Breast epithelium (tissue), 3 donors: ENCODE data around the gene RBBP8NL.

Source experiments
- POLR2A ChIP-seq: fragments of 450-650 bp; IDR thresholded peaks from one replicate; pipeline ENCODE4 v1.6.1; 2016; ENCODE audit warnings: antibody characterized with exemption, mild to moderate bottlenecking, moderate library complexity
- TF ChIP-seq, protein P1 (sequence below), 3 donors: fragments of 450-650 bp; IDR thresholded peaks; one replicate each; pipeline ENCODE4 v1.5.1; 2016 to 2017; ENCODE audit warnings: antibody characterized with exemption in 3 of 3, mild to moderate bottlenecking in 3 of 3, moderate library complexity in 3 of 3

DNA sequence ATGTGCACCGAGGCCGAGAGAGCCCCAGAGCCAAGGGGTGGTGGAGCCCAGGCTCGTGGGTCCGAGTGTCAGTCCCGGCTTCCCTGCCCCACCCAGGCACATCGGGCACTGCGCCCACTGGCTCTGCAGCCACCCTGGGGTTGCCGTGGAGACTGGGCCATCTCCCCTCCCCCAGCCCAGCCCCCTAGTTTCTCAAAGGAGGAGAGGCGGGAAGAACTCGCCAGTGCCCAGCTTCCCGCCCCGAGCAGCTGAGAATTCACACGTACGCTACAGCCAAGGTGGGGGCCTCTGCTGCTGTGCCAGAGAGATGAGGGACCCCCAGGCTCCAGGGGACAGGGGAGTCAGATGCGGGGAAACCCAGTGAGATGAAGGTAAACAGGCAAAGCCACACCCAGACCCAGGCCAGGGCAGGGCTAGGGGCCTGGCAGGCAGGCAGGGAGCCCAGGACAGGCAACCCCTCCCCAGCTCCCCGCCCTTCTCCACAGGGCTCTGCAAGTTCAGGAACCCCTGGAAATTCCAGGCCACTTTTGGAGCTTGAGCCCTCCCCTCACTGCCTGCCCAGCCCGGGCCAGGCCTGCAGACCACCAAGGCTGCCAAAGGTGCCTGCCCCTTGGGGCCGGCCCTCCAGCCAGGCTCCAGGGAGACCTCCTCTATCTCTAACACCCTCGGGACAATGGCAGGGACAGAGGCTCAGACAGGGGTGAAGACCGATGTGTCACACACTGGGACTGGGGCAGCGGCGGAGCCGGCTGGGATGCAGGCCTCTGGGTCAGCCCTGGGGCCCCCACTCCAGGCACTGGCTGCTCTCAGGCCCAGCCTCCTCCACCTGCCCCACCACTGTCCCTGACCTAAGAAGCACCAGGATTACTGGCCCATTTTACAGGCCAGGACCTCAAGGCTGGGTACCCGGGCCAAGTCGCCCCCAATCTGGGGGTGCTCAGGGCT is 66.2 kb downstream of the RBBP8NL start:
- TF ChIP-seq, protein P1, sequence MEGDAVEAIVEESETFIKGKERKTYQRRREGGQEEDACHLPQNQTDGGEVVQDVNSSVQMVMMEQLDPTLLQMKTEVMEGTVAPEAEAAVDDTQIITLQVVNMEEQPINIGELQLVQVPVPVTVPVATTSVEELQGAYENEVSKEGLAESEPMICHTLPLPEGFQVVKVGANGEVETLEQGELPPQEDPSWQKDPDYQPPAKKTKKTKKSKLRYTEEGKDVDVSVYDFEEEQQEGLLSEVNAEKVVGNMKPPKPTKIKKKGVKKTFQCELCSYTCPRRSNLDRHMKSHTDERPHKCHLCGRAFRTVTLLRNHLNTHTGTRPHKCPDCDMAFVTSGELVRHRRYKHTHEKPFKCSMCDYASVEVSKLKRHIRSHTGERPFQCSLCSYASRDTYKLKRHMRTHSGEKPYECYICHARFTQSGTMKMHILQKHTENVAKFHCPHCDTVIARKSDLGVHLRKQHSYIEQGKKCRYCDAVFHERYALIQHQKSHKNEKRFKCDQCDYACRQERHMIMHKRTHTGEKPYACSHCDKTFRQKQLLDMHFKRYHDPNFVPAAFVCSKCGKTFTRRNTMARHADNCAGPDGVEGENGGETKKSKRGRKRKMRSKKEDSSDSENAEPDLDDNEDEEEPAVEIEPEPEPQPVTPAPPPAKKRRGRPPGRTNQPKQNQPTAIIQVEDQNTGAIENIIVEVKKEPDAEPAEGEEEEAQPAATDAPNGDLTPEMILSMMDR (IDR thresholded peaks at IDR 0.05): no peak
- no peak for TF ChIP-seq POLR2A
